Measurements from ENCODE around the gene HMGB3. TPM values are rescaled to one million over a fixed set of nuclear protein-coding genes. Genes with fewer than 3 reads are reported as not detected.
"Not testable (repeated sequence)": the region's sequence is repeated elsewhere in the genome, so short reads cannot be mapped to it uniquely, and the experiment has no call there.

The HMGB3 gene
- total and polyA plus RNA-seq, 2 experiments from 2014 or later, result 140 to 633 TPM

GRCh38 chrX:150987687-150988086 is 4.6 kb downstream of the HMGB3 start:
- DNase-seq (ENCODE audit: low spot score); H3K27ac Mint-ChIP-seq; H2AFZ ChIP-seq; H3K4me3 ChIP-seq; ATAC-seq; H3K4me1 ChIP-seq (ENCODE audit: insufficient read depth); H3K27me3 Mint-ChIP-seq (ENCODE audit: insufficient read depth, low read depth, poor library complexity); H3K27ac ChIP-seq (ENCODE audit: low read depth); H3K27me3 ChIP-seq (ENCODE audit: insufficient read depth); H4K20me1 ChIP-seq (replicated peaks; ENCODE audit: insufficient read depth); H3F3A ChIP-seq (replicated peaks; ENCODE audit: low read depth); H3K9me3 Mint-ChIP-seq; H3K9me2 ChIP-seq (ENCODE audit: insufficient read depth); H3K36me3 ChIP-seq (ENCODE audit: insufficient read depth); H3K4me3 Mint-ChIP-seq; H3K4me2 ChIP-seq: not testable (repeated sequence)
- H3K36me3 Mint-ChIP-seq (ENCODE audit: low read depth), result peaks cover 45% of the 10 kb centered on the region
- peaks cover 18% of the 10 kb centered on the region for H3K4me1 Mint-ChIP-seq
- peaks cover 19% of the 10 kb centered on the region for H3K79me2 ChIP-seq (replicated peaks; ENCODE audit: insufficient read depth)

GRCh38 chrX:150989420-150989819 is 6.3 kb downstream of the HMGB3 start:
- Histone ChIP-seq H3K4me3 (no peak overlapping the region), H3K9me2 (ENCODE audit: insufficient read depth) (no peaks in the 10 kb centered on the region), H3F3A (replicated peaks; ENCODE audit: low read depth) (no peaks in the 10 kb centered on the region), H4K20me1 (replicated peaks; ENCODE audit: insufficient read depth) (peaks cover 9% of the 10 kb centered on the region; the same call in 1 of the 2 replicates), H3K4me1 (ENCODE audit: insufficient read depth) (0 out of 2 replicates have a peak, but pooled peaks cover 3% of the 10 kb centered on the region), H3K4me2 (no peak overlapping the region), H2AFZ (no peak overlapping the region), H3K79me2 (replicated peaks; ENCODE audit: insufficient read depth) (peaks cover 19% of the 10 kb centered on the region), H3K27me3 (ENCODE audit: insufficient read depth) (no peaks in the 10 kb centered on the region), H3K36me3 (ENCODE audit: insufficient read depth) (peaks cover 8% of the 10 kb centered on the region), H3K27ac (ENCODE audit: low read depth) (no peak overlapping the region)
- ATAC-seq (no peak), DNase-seq (ENCODE audit: low spot score) (no peak)
- peaks cover 4% of the 10 kb centered on the region; the same call in 1 of the 3 replicates for H3K9me3 Mint-ChIP-seq
- H3K36me3 Mint-ChIP-seq (ENCODE audit: low read depth), result peaks cover 45% of the 10 kb centered on the region
- H3K4me1 Mint-ChIP-seq, result peaks cover 18% of the 10 kb centered on the region
- H3K4me3 Mint-ChIP-seq, result no peak overlapping the region
- peak overlapping the region; percentile 71; the same call in 1 of the 2 replicates for H3K27ac Mint-ChIP-seq
- TF ChIP-seq POLR2AphosphoS5 (IDR thresholded peaks at IDR 0.05; ENCODE audit: low read depth), result 0 out of 2 replicates have a peak, but pooled peaks have one; percentile 20
- TF ChIP-seq CTCF (conservative IDR thresholded peaks at IDR 0.05; ENCODE audit: low read depth in 2 of 2), result no peak
- H3K27me3 Mint-ChIP-seq (ENCODE audit: insufficient read depth, low read depth, poor library complexity), result peaks cover 5% of the 10 kb centered on the region

GRCh38 chrX:150990910-150991309 is 7.8 kb downstream of the HMGB3 start:
- Histone ChIP-seq H3K79me2 (replicated peaks; ENCODE audit: insufficient read depth) (peaks cover 4% of the 10 kb centered on the region), H3K36me3 (ENCODE audit: insufficient read depth) (peaks cover 8% of the 10 kb centered on the region), H3K27ac (ENCODE audit: low read depth) (no peak overlapping the region), H3K4me3 (no peak overlapping the region), H3F3A (replicated peaks; ENCODE audit: low read depth) (no peaks in the 10 kb centered on the region), H2AFZ (no peak overlapping the region), H3K9me2 (ENCODE audit: insufficient read depth) (no peaks in the 10 kb centered on the region), H3K27me3 (ENCODE audit: insufficient read depth) (no peaks in the 10 kb centered on the region), H3K4me2 (no peak overlapping the region), H3K4me1 (ENCODE audit: insufficient read depth) (no peaks in the 10 kb centered on the region), H4K20me1 (replicated peaks; ENCODE audit: insufficient read depth) (no peaks in the 10 kb centered on the region; the same call in 1 of the 2 replicates)
- DNase-seq (ENCODE audit: low spot score), result no peak
- Mint-ChIP-seq H3K9me3 (no peaks in the 10 kb centered on the region), H3K27ac (peak overlapping the region; percentile 21; the same call in 1 of the 2 replicates), H3K4me1 (peaks cover 12% of the 10 kb centered on the region; the same call in 2 of the 3 replicates), H3K4me3 (no peak overlapping the region), H3K36me3 (ENCODE audit: low read depth) (peaks cover 32% of the 10 kb centered on the region), H3K27me3 (ENCODE audit: insufficient read depth, low read depth, poor library complexity) (peaks cover 5% of the 10 kb centered on the region)
- ATAC-seq, result peak; percentile 79
- TF ChIP-seq CREB1 (CRISPR knock-in tag; IDR thresholded peaks at IDR 0.05; ENCODE audit: low read depth) (no peak), EZH2 (IDR thresholded peaks at IDR 0.05; ENCODE audit: low read depth, unreplicated experiment) (no peak), ZNF114 (CRISPR knock-in tag; IDR thresholded peaks at IDR 0.05) (no peak), CTCF (conservative IDR thresholded peaks at IDR 0.05; ENCODE audit: low read depth in 2 of 2) (no peak), ZNF462 (CRISPR knock-in tag; IDR thresholded peaks at IDR 0.05) (no peak)

Data from GM23338 (cell line).